ENCODE measurements around the gene VASN.
"Not testable (repeated sequence)": the region's sequence is repeated elsewhere in the genome, so short reads cannot be mapped to it uniquely, and the experiment has no call there.

VASN gene

DNA sequence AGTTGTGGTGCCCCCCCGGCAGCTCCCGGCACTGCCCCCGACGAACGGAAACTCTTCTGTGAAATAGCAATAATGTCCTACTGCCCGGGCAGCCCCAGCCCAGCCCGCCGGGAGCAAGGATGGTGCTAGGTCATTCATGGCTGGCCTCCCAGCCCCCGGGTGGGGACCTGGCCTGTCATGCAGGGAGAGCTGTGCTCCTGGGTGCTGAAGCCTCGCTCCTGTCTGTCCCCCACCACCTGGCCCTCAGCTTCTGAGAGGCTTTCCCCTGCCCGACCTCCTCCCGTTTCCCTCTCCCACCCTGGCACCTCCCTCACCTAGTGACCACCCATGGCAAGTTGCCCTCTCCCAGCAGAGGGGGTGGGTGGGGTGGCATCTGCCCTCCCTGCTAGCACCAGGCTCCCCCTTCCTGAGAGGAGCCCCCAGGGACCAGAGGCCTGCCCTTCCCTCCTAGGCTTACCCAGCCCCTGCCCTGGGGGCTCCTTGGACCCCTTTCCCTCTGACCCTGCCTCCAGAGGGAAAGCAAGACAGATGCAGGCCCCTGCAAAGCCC, 34.0 kb upstream of the VASN start:
- no peak for DNase-seq

DNA sequence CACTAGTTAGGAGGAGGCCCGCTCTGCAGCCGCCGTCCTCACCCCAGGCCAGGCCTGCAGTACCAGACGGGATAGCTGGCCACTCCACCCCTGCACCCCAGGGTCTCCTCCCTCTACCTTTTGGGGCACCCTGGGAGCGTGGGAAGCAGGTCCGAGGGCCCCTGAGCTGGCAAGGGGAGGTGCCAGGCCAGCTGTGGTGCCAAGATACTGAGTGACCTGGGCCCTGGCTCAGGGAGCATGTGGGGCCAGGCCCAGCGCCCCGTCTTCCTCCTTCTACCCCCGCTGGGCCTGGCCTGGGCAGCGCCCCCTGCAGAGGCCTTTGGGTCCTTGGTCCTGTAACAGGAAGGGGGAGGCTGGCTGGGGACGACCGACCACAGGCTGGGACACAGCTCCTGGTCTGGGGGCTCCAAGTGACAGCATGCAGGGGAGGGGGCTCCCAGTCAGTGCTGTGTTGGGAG, 33.5 kb upstream of the VASN start:
- no peak for DNase-seq

- DNase-seq: no peak
Measured at GRCh38 chr16:4338712-4339299, 32.8 kb upstream of the VASN start.

- DNase-seq: no peak
Measured at GRCh38 chr16:4339455-4339854, 32.2 kb upstream of the VASN start.

DNA sequence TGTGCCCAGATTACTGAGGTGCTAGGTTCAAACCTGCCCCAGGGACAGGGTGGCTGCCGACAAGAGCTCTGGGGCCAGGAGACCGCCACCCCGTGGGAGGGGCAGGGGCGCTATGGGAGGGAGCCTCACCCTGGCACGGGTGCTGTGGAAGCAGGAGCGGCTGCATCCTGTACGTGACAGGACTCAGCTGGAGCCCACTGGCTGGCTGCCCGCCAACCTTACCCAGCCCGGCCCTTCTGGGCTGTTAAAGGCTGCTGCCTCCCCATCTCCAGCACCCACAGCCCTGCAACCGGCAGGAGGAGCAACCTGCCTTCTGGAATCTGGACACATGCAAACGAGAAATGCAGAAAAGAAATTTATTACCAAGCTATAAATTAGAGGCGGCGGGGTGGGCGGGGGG, 31.7 kb upstream of the VASN start:
- peak; percentile 45 for DNase-seq

DNA sequence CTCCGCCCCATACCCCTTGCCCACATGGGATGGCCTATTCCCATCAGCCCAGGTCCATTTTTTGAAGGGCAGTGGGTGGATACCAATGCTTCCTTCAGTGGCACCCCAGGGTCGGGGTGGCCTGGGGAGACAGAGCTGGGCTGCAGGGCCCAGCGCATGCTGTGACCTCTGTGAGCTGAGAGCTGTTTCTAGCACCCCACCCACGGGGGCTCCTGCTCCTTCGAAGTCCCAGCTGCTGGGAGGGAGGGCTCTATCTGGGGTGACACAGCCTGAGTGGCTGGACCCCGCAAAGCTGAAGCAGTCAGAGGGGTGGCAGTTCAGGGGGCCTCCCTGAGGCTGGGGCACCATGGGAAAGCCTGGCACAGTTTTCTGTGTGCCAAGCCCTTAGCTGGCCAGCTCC, 31.2 kb upstream of the VASN start:
- DNase-seq: no peak

DNA sequence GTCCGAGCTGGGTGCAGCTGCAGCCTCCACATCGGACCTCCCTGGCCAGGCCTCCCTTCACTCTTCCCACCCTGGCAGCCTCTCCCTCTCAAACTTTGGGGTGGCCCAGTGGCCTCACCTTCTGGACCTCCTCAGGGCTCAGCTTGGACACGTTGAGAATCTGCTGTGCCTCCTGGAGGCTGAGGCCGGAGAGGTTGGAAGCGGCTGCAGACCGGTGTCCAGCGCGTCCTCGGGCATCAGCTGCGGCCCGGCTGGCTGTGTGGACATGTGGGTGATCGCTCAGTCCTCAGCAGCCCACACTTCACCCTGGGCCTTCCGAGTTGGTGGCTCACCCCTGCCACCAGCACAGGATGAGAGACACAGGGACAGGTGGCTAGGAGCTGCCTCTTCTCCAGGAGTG, 30.4 kb upstream of the VASN start:
- DNase-seq: no peak

GRCh38 chr16:4342866-4343744, 28.5 kb upstream of the VASN start:
- no peak for DNase-seq

GRCh38 chr16:4344300-4344982, 27.2 kb upstream of the VASN start:
- DNase-seq: not testable (repeated sequence)

- no peak for DNase-seq
Measured at GRCh38 chr16:4344983-4345835, 26.4 kb upstream of the VASN start.

DNA sequence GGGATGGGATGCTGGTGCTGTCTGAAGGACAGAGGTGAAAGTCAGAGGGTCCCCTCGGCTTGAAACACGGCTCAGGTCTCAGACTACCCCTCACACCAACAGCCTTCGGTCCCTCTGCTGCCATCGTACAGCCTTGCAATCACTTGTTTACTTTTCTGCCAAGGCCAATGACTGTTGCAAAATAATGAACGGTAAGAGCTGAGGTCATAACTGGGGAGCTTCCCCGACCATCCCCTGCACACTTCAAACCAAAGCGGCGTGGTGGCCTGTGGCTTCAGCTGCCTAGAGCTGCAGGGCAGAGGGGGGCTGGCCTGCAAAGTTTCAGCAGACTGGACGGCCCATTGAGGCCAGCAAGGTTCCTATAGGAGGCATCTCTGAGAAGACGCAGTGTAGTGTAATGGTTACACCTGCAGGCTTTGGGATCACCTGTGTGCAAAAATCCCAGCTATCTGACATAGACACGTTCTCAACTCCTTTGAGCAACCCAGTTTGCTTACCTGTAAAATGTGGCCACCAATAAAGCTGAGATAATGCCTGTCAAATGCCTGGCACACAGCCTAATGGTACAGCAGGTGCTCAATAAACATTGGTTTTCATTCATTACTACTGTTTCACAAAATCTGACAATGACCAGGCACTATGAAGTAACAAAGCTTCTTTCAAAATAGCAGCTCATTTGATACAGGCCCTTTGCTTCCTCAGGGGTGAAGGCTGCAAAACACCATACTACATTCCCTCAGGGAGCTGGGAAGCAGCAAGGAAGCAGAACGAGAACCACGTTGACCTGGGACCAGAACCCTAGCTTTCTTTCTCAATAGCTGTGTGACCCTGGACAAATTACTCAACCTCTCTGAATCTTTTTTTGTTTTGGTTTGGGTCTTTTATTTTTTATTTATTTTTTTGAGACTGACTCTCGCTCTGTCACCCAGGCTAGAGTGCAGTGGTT, 25.5 kb upstream of the VASN start:
- DNase-seq: no peak

- no peak for DNase-seq
Measured at GRCh38 chr16:4347010-4347409, 24.6 kb upstream of the VASN start.

GRCh38 chr16:4347765-4348509, 23.7 kb upstream of the VASN start:
- DNase-seq: no peak

GRCh38 chr16:4349332-4349731, 22.3 kb upstream of the VASN start:
- no peak for DNase-seq

DNA sequence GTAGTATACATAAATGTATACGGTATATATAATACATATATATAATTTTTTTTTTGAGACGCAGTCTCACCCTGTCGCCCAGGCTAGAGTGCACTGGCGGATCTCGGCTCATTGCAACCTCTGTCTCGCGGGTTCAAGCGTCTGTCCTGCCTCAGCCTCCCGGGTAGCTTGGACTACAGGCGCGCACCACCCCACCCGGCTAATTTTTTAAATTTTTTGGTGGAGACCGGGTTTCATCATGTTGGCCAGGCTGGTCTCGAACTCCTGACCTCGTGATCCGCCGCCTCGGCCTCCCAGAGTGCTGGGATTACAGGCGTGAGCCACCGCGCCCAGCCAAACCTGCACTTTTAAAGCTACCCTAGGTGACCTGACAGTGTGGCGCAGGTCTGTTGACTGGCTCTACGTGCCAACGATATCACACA, 21.3 kb upstream of the VASN start:
- no peak for DNase-seq

DNA sequence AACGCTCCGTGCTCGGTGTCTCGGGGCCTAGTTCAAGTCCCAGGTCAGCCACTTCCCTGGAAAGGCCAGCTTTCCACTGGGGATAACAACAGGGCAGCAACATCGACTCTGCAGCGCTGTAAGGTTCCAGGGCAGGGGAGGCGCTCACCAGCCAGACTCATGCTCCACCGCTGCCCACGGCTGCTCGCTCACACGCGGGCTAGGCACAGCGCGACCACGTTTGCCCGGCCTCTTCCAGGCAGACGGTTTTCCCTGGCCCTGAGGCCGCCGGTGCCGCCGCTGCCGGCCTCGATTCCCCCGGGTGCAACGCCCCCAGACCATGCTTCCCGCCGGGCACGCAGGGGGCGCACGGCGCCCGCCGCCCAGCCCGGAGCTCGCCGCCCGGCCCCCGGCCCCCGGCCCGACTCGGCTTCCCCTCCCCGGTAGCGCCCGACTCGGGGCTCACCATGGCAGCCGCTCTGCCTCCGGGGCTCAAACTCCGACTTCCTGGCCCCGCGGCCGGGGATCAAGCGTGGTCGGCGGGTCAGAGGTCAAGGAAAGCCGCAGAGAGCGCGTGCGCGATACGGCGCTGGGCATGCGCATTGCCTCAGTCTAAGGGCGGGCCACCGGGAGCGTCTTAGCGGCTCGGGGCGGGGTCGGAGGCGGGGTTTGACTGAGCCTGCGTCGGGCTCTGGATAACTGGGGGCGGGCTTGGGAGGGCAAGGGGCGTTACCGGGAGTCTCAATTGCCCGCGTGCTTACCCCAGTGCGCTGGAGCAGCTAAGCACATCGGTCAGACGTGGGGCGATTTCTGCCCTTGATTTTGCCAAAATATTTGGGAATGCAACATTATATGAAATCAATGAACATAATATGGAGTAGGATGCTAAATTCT, 20.6 kb upstream of the VASN start, which contains the start of gene PAM16:
TSS of gene PAM16 (minus strand) at position 535 of the 873 bp plus-strand sequence. CDS start at position 448, 87 bp downstream.
- peak; percentile 93 for DNase-seq

DNA sequence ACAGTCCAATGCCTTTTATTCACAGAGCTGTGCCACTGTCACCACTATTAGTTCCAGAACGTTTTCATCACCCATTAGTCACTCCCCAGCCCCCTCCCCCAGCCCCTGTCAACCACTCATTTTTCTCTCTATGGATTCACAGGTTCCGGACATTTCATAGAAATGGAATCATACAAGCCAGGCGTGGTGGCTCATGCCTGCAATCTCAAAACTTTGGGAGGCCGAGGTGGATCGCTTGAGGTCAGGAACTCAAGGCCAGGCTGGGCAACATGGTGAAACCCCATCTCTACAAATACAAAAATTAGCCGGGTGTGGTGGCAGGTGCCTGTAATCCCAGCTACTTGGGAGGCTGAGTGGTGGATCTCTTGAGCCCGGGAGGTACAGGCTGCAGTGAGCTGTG, 19.8 kb upstream of the VASN start:
- DNase-seq: peak; percentile 67

GRCh38 chr16:4352843-4353242, 18.8 kb upstream of the VASN start:
- DNase-seq: no peak

- no peak for DNase-seq
Measured at GRCh38 chr16:4353675-4354074, 18.0 kb upstream of the VASN start.
